Measurements from ENCODE around the gene EMILIN2.

GRCh38 chr18:2826581-2826980 is 20.2 kb upstream of the EMILIN2 start:
- TF ChIP-seq FOXA1 (IDR thresholded peaks at IDR 0.05) = no peak
- TF ChIP-seq FOXK2 (IDR thresholded peaks at IDR 0.05) = no peak
